HCT116 (cell line): ENCODE data around the gene SLC35F1. TPM values are rescaled to one million over a fixed set of nuclear protein-coding genes. Genes with fewer than 3 reads are reported as not detected.

ENCODE experiments used
- ATAC-seq: fragments of 200-7000 bp; cut with Tn5 transposase; 2 replicates; pipeline ENCODE4 v1.9.1; 2020; ENCODE audit warnings: mild to moderate bottlenecking, moderate library complexity
- BruUV-seq: library from RNA; stranded (reverse); fragments of 400-500 nt; replicated peaks from 2 replicates; lab custom pipeline; 2021; lab: Mats Ljungman, UMichigan
- CTCF ChIA-PET: fragments of 300-600 bp; sonication (Branson Sonifier 250); formaldehyde crosslinking; loops from one replicate; lab custom pipeline; 2021; ENCODE audit warnings: antibody characterized with exemption; lab: Charles Lee
- POLR2A ChIA-PET: fragments of 300-600, 350-600 bp; sonication (Branson Sonifier 250); formaldehyde crosslinking; loops from one replicate; lab custom pipeline; 2021; ENCODE audit warnings: antibody characterized with exemption; lab: Charles Lee
- RAD21 ChIA-PET, 2 experiments: fragments of 300-600 bp; sonication (Branson Sonifier 250); formaldehyde crosslinking; loops; one replicate each; lab custom pipeline; 2023; ENCODE audit warnings: low total read pairs in 2 of 2; ENCODE audit not compliant: uncharacterized antibody in 2 of 2, unreplicated experiment in 2 of 2, low non-redundant PET in 1 of 2; lab: Charles Lee
- DNase-seq: peaks from one replicate; pipeline ENCODE4 v3.0.0-alpha.2; 2010; ENCODE audit warnings: low read depth, low spot score
- H2AFZ ChIP-seq: fragments of 200-600 bp; shearing (Covaris generic), sonication (generic); 2 replicates; pipeline ENCODE4 v1.6.1; 2017; ENCODE audit warnings: low read depth, mixed run types, mixed read lengths, antibody characterized with exemption, low read length; ENCODE audit not compliant: poor library complexity, severe bottlenecking
- H3K27ac ChIP-seq: 2 replicates; pipeline ENCODE4 v1.5.1; 2012; ENCODE audit warnings: low read depth, low read length
- H3K27me3 ChIP-seq: fragments of 200-600 bp; sonication (generic); 2 replicates; pipeline ENCODE4 v1.6.1; 2016; ENCODE audit warnings: mixed run types, low read length, mixed read lengths; ENCODE audit not compliant: insufficient read depth
- H3K36me3 ChIP-seq, 2 experiments: fragments of 200-500 bp in 1 of 2; fragments of 200-600 bp in 1 of 2; sonication (Bioruptor generic) in 1 of 2; sonication (generic) in 1 of 2; 2 replicates each; pipeline versions ENCODE4 v1.5.1 to v1.6.1; 2014 to 2016; ENCODE audit warnings: low read length in 2 of 2, inconsistent platforms in 1 of 2, mixed read lengths in 1 of 2, mixed run types in 1 of 2; ENCODE audit not compliant: insufficient read depth in 2 of 2, control insufficient read depth in 1 of 2
- H3K4me1 ChIP-seq, 2 experiments: fragments of 200-600 bp in 1 of 2; sonication (generic) in 1 of 2; 2 replicates each; pipeline versions ENCODE4 v1.5.1 to v1.6.1; 2012 to 2017; ENCODE audit warnings: low read length in 2 of 2, inconsistent platforms in 1 of 2, mild to moderate bottlenecking in 1 of 2, mixed read lengths in 1 of 2, mixed run types in 1 of 2, moderate library complexity in 1 of 2; ENCODE audit not compliant: insufficient read depth in 2 of 2, control insufficient read depth in 1 of 2
- H3K4me2 ChIP-seq: fragments of 200-600 bp; sonication (generic); 2 replicates; pipeline ENCODE4 v1.6.1; 2017; ENCODE audit warnings: mixed run types, low read length, mixed read lengths
- H3K4me3 ChIP-seq, 2 experiments: fragments of 200-600 bp in 1 of 2; sonication (generic) in 1 of 2; replicated peaks in 1 of 2; 2 replicates each; pipeline ENCODE4 v1.5.1; 2011 to 2016; ENCODE audit warnings: low read length in 2 of 2, control low read depth in 1 of 2, low read depth in 1 of 2, mild to moderate bottlenecking in 1 of 2, mixed read lengths in 1 of 2, mixed run types in 1 of 2
- H3K79me2 ChIP-seq: fragments of 200-600 bp; sonication (generic); 2 replicates; pipeline ENCODE4 v1.6.1; 2017; ENCODE audit warnings: mild to moderate bottlenecking, mixed run types, low read length, moderate library complexity, mixed read lengths; ENCODE audit not compliant: insufficient read depth
- H3K9ac ChIP-seq: fragments of 200-600 bp; sonication (generic); 2 replicates; pipeline ENCODE4 v1.6.1; 2016; ENCODE audit warnings: low read length, mixed read lengths
- H3K9me2 ChIP-seq: fragments of 200-600 bp; sonication (generic), shearing (Covaris generic); 2 replicates; pipeline ENCODE4 v1.6.1; 2017; ENCODE audit warnings: mixed run types, mild to moderate bottlenecking, moderate library complexity; ENCODE audit not compliant: insufficient read depth
- H3K9me3 ChIP-seq, 2 experiments: fragments of 200-500 bp in 1 of 2; fragments of 200-600 bp in 1 of 2; sonication (Bioruptor generic) in 1 of 2; sonication (generic) in 1 of 2; 2 replicates each; pipeline ENCODE4 v1.6.1; 2014 to 2017; ENCODE audit warnings: low read length in 2 of 2, mixed read lengths in 2 of 2, inconsistent platforms in 1 of 2, low read depth in 1 of 2, mild to moderate bottlenecking in 1 of 2, mixed run types in 1 of 2, moderate library complexity in 1 of 2; ENCODE audit not compliant: control insufficient read depth in 1 of 2, insufficient read depth in 1 of 2
- H4K20me1 ChIP-seq: fragments of 200-600 bp; sonication (generic), shearing (Covaris generic); 2 replicates; pipeline ENCODE4 v1.6.1; 2017; ENCODE audit warnings: mixed run types, mild to moderate bottlenecking, moderate library complexity; ENCODE audit not compliant: insufficient read depth
- CBX3 ChIP-seq: IDR thresholded peaks from 2 replicates; pipeline ENCODE4 v1.6.1; 2012; ENCODE audit warnings: low read depth
- CEBPB ChIP-seq: IDR thresholded peaks from 2 replicates; pipeline ENCODE4 v1.6.1; 2012; ENCODE audit warnings: low read depth
- EGR1 ChIP-seq: IDR thresholded peaks from 2 replicates; pipeline ENCODE4 v1.6.1; 2012; ENCODE audit warnings: low read depth
- ELF1 ChIP-seq: IDR thresholded peaks from 2 replicates; pipeline ENCODE4 v1.6.1; 2012; ENCODE audit warnings: low read depth, borderline replicate concordance
- EZH2 ChIP-seq: fragments of 200-600 bp; sonication (generic); IDR thresholded peaks from 2 replicates; pipeline ENCODE4 v1.6.1; 2017; ENCODE audit warnings: antibody characterized with exemption, mixed run types
- EZH2phosphoT487 ChIP-seq: fragments of 200-600 bp; IDR thresholded peaks from 2 replicates; pipeline ENCODE4 v1.6.1; 2018; ENCODE audit warnings: antibody characterized with exemption, borderline replicate concordance
- FOSL1 ChIP-seq: IDR thresholded peaks from 2 replicates; pipeline ENCODE4 v1.6.1; 2012; ENCODE audit warnings: low read depth
- JUND ChIP-seq: IDR thresholded peaks from 2 replicates; pipeline ENCODE4 v1.6.1; 2012
- POLR2A ChIP-seq: IDR thresholded peaks from 2 replicates; pipeline ENCODE4 v1.7.0; 2011; ENCODE audit warnings: borderline replicate concordance; ENCODE audit not compliant: insufficient read depth, insufficient read length; ENCODE audit errors: extremely low read depth
- POLR2AphosphoS5 ChIP-seq: IDR thresholded peaks from 2 replicates; pipeline ENCODE4 v1.6.1; 2011; ENCODE audit warnings: mild to moderate bottlenecking, low read depth, low read length, moderate library complexity
- RAD21 ChIP-seq: IDR thresholded peaks from 2 replicates; pipeline ENCODE4 v1.6.1; 2012; ENCODE audit warnings: low read depth, mild to moderate bottlenecking
- REST ChIP-seq: IDR thresholded peaks from 2 replicates; pipeline ENCODE4 v1.6.1; 2012; ENCODE audit warnings: low read depth
- SIN3A ChIP-seq: IDR thresholded peaks from 2 replicates; pipeline ENCODE4 v1.6.1; 2012; ENCODE audit warnings: low read depth
- SP1 ChIP-seq: IDR thresholded peaks from 2 replicates; pipeline ENCODE4 v1.6.1; 2012; ENCODE audit warnings: low read depth
- SRF ChIP-seq: IDR thresholded peaks from 2 replicates; pipeline ENCODE4 v1.6.1; 2012; ENCODE audit warnings: low read depth
- TCF7L2 ChIP-seq: IDR thresholded peaks from 2 replicates; pipeline ENCODE4 v1.7.0; 2011; ENCODE audit warnings: borderline replicate concordance, inconsistent platforms; ENCODE audit not compliant: insufficient read depth, insufficient read length; ENCODE audit errors: extremely low read depth
- YY1 ChIP-seq: IDR thresholded peaks from 2 replicates; pipeline ENCODE4 v1.6.1; 2011; ENCODE audit warnings: low read length, low read depth, moderate library complexity, mild to moderate bottlenecking; ENCODE audit not compliant: insufficient replicate concordance; ENCODE audit errors: extremely low read depth
- ZFX ChIP-seq: fragments of 450-650 bp; IDR thresholded peaks from 2 replicates; pipeline ENCODE4 v1.6.1; 2017
- ZNF274 ChIP-seq: fragments of 200-500 bp; sonication (Bioruptor generic); IDR thresholded peaks from 2 replicates; pipeline ENCODE4 v1.6.1; 2014; ENCODE audit warnings: mild to moderate bottlenecking, low read depth, low read length, inconsistent platforms
- intact Hi-C: fragments of 100-400 bp; cut with micrococcal nuclease; formaldehyde crosslinking; loops from 2 replicates; pipeline ENCODE4 v1.10.0; 2022
- total RNA-seq: library from RNA; stranded (reverse); gene quantifications from one replicate; pipeline ENCODE4 v1.2.1, GENCODE V29; 2021; ENCODE audit not compliant: unreplicated experiment
- TF ChIP-seq, protein P1 (sequence below): IDR thresholded peaks from 2 replicates; pipeline ENCODE4 v1.6.1; 2012

Gene SLC35F1
- total RNA-seq, 1 experiment from 2014 or later, result 0.07 TPM

GRCh38 chr6:118017301-118017848 is 110.3 kb downstream of the SLC35F1 start:
- Histone ChIP-seq H2AFZ (no peak overlapping the region), H3K79me2 (no peaks in the 10 kb centered on the region), H3K9me3 (no peaks in the 10 kb centered on the region), H3K4me1 (no peaks in the 10 kb centered on the region), H4K20me1 (no peaks in the 10 kb centered on the region), H3K27me3 (no peaks in the 10 kb centered on the region; the same call in 1 of the 2 replicates), H3K9ac (no peak overlapping the region), H3K4me2 (no peak overlapping the region), H3K36me3 (no peaks in the 10 kb centered on the region), H3K9me2 (no peaks in the 10 kb centered on the region), H3K27ac (no peak overlapping the region), H3K4me3 (no peak overlapping the region)
- ATAC-seq (no peak), DNase-seq (no peak)
- ChIA-PET CTCF (no interaction called here), POLR2A (no interaction called here), RAD21 (no interaction called here)
- no TSS peak for BruUV-seq
- no peak for TF ChIP-seq CEBPB
- TF ChIP-seq, protein P1, sequence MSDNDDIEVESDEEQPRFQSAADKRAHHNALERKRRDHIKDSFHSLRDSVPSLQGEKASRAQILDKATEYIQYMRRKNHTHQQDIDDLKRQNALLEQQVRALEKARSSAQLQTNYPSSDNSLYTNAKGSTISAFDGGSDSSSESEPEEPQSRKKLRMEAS, result no peak
- no peak for TF ChIP-seq EGR1
- no peak for TF ChIP-seq SIN3A
- TF ChIP-seq RAD21, result no peak
- TF ChIP-seq POLR2A, result no peak
- TF ChIP-seq EZH2phosphoT487, result no peak
- no peak for TF ChIP-seq JUND
- TF ChIP-seq SP1, result no peak
- no peak for TF ChIP-seq ZFX
- no peak for TF ChIP-seq ELF1
- no peak for TF ChIP-seq ZNF274
- no peak for TF ChIP-seq EZH2
- no peak for TF ChIP-seq SRF
- no peak for TF ChIP-seq CBX3
- TF ChIP-seq FOSL1, result no peak
- no peak for TF ChIP-seq TCF7L2
- TF ChIP-seq YY1, result no peak
- no peak for TF ChIP-seq REST
- no peak for TF ChIP-seq POLR2AphosphoS5
- intact Hi-C loops, result no loop called here
